ENCODE data around the gene MAP3K4.

MAP3K4 gene

DNA sequence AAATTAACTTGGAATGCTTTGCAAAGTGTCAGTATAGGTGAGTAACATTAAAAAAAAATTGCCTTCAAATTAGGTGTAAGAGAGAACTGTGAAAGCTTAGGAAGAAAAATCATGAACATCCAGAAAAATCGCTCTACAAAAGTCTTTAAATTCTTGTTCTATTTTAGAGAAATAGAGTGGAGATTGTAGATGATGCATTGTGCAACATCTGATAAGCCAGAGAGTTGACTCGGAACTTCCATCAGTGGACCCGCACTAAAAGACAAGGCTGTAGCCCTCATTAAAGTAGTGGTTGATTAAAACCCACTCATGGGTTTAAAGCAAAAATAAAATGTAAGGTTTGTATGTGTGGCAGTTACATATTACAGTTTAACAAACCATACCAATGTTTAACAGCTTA is 35.8 kb downstream of the MAP3K4 start:
- no peak overlapping the region for H3K4me3 ChIP-seq
- H3K27ac ChIP-seq: no peak overlapping the region

DNA sequence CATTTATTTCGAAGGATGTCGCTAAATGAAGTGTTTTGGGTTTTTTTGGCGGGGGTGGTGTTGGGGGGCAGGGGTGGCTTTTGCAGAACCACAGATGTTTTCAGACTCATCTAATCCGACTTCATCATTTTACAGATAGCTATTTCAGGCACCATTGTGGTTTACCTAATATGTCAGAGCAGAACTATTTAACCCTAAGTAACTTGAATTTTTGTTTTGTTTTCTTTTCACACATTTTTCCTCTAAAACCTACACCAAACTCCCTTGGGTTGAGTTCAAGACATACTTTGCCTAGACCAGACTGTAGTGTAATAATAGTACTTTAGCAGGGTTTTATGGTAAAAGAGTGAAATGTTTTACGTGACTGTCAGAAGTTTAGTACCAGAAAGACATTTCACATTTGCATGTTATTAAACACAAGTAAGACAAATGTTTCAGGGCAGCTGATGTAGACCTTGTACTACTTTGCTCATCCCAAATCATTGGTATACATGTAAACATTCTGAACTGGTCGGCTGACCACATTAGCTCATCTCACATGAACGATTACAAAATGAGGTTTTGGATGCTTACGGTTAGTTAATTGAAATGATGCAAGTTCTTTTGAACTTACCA is 37.7 kb downstream of the MAP3K4 start:
- H3K27ac ChIP-seq: peak overlapping the region in 4 of 21 experiments; percentile 24 to 58 (median 28)
- H3K4me3 ChIP-seq: no peak overlapping the region

DNA sequence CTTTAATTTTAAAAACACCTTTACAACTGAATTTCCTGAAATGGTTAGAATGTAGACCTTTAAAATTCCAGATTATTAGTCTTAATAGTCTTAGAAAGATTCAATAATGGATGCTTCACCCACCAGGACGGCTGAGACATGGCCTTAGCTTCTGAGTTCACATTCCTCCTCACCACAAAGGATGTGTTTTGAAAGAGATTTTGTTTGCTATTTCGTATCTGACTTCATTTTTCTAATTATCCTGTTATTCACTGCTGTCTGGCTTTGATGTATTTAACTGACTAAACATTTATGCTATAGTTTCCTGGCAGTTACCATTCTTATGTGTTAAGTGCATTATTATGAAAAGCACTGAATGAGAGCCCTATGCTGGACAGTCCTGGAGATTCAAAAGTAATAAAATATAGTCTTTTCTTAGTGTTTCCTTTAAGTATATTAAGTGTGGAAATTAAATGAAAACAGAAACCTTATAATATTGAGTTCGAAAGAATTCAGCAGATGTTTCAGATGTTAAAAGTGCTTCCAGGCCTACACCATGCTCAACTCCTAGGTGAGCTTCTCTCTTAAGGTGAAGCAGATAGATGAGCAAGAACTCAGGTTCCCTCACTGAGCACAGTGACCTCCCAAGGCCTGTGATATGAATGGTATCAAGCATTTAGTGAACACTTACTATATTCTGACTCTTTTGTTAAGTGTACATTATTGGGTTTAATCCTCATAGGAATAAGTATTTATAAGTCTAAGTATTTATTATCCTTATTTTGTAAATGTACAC is 40.3 kb downstream of the MAP3K4 start:
- Histone ChIP-seq H3K4me3 (no peak overlapping the region), H3K27ac (peak overlapping the region in 4 of 21 experiments; percentile 10 to 56 (median 38))

DNA sequence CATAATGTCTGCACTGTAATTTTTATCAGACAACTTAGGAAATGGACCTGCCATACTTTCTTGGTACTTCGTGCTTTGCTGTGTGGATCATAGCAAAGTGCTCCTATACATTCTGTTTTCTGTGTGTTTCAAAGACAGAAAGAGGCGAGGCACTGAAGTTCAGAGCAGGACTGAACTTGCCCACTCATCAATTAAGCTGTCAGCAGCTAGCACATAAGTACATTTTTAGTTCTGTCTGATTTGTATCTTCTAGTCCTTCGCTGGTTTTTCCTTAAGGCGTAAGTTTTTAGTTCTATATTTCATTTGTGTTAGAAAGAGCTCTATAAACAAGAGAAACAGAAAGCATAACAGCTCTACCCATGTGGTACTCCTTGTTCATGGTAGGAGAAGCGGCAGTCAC is 42.1 kb downstream of the MAP3K4 start:
- Histone ChIP-seq H3K27ac (peak overlapping the region in 3 of 21 experiments; percentile 6 to 29 (median 6)), H3K4me3 (no peak overlapping the region)

DNA sequence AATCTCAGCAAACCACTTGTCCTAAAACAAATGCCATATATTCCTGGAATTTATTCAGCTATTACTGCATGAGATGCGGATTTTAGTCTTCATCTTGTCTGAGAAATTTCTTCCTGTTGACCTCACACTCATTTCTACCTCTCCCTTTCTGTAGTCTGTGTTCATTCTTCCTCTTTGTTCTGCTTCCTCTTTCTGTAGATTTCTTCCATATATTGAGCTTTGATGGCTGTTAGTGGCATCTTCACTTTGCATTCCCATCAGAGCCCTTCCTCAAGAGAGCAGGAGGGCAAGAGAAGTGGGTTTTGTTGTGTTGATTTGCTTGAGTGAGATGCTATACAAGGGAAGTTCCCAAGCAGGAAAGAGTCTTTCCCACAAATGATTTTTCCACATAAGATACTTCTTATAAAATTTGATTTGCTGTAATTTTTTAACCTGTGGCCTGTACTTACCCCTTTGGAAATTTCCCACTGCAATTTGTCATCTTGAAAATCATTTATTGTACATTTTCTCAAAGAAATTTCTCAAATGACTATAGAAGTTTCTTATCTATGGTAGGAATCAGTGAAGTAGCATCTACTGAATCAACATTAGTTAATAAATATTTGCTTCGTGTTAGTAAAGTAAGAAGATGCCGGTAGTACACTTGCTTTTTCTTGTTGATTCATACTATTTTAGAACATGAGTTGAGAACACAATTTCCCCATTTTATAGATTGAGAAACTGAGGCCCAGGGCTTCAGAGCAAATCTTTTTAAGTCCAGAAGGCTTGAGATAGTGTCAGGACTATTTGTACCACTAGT is 43.8 kb downstream of the MAP3K4 start:
- Histone ChIP-seq H3K27ac (no peak overlapping the region), H3K4me3 (no peak overlapping the region)

DNA sequence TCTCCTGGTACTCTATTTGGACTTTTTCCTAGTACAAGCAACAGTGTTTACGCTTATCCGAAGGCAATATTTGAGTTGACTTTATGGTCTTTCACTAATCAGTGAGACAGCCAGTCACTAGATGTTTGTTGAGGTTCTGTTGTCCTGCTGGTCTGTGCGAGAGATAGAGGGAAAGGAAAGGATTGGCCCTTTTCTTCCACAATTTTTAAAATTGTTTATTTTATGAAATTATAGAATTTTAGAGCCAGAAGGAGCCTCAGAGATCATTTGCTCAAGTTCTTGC is 44.4 kb downstream of the MAP3K4 start:
- Histone ChIP-seq H3K4me3 (no peak overlapping the region), H3K27ac (no peak overlapping the region)

DNA sequence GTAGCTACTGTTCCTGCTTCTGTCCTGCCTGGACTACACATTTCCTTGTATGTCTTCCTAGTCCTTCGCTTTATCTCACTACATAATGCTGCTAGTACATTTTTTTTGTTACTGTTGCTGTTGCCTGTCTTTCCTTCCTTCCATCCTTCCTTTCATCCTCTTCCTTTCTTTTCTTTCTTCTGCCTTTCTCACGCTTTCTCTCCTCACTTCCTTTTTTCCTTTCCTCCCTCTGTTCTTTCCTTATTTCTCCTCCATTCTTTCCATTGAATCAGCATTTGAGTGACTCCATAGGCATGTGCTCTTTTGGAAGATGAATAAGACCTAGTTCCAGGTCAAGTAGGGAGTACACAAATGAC is 46.3 kb downstream of the MAP3K4 start:
- H3K27ac ChIP-seq: peak overlapping the region in 14 of 21 experiments; percentile 11 to 81 (median 54)
- H3K4me3 ChIP-seq: no peak overlapping the region

DNA sequence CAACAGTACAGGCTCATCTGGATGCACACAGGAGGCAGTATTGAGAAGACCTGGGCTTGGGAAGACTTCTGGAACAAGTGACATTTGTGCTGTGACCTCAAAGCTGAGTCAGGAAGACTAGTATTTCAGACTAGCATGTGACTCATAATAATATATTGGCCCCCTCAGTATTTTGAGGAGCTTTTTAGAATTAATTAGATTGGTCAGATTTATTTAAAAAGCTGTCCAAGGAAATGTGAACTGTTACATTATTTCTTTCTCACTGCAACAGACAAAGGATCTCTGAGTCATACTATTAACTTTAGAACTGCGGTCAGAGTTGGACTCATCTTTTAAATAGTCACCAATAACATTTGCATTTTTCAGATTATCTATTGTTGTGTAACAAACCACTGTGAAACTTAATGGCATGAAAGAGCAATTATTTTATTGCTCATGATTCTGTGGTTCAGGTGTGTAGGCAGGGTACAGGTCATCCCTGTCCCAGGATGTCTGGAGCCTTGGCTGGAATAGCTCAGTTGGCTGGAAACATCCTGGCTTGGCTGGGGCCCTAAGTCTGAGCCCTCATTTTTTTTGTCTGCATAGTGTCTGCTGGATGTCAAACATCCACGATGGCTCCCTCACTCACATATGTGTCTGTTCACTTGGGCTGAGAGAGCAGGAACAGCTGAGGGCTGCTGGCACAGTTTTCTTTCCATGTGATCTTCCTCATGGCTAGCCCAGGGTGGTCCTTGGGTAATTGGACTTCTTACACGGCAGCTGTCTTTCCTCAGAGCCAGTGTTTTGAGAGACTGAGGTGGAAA is 46.9 kb downstream of the MAP3K4 start:
- no peak overlapping the region for H3K4me3 ChIP-seq
- peak overlapping the region in 16 of 21 experiments; percentile 26 to 81 (median 60) for H3K27ac ChIP-seq

DNA sequence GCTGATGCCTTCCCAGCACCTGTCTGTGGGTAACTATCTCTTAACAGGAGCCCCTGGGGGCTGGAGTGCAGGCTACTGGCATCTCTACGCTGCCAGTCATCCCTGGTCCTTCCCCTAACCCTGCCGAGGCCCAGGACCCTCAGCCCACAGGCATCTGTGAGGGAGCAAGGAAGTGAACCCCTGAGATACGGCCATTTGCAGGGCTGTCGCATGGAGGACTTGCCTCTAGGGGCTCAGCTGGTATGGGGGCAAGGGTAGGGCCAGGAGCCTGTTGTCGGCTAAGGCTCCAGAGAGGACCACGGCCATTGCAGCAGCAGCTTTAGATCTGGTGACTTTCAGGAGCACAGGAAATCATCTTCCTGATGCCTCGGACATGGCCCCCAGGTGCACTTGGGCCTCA is 49.7 kb downstream of the MAP3K4 start:
- H3K4me3 ChIP-seq: no peak overlapping the region
- H3K27ac ChIP-seq: no peak overlapping the region

DNA sequence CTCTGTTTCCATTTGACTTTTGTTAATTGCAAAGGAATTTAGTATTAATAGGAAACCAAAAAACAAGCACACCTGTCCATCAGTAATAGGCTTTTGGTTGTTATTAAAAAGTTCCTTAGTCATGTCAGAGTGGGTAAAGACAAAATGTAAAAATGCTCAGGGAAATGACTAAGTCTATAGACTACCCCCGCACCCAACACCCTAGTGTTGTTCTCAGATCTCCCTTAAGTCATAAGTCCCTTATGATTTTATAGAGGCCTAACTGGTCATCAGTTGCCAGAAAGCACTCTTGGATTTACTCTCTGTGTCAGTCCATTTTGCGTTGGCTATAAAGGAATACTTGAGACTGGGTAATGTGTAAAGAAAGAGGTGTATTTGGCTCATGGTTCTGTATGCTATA is 52.8 kb downstream of the MAP3K4 start:
- H3K27ac ChIP-seq: no peak overlapping the region
- H3K4me3 ChIP-seq: no peak overlapping the region

DNA sequence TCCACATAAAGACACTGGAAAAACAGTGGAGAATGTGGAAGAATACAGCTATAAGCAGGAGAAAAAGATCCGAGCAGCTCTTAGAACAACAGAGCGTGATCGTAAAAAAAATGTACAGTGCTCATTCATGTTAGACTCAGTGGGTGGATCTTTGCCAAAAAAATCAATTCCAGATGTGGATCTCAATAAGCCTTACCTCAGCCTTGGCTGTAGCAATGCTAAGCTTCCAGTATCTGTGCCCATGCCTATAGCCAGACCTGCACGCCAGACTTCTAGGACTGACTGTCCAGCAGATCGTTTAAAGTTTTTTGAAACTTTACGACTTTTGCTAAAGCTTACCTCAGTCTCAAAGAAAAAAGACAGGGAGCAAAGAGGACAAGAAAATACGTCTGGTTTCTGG is 57.1 kb downstream of the MAP3K4 start:
- no peak overlapping the region for H3K27ac ChIP-seq

DNA sequence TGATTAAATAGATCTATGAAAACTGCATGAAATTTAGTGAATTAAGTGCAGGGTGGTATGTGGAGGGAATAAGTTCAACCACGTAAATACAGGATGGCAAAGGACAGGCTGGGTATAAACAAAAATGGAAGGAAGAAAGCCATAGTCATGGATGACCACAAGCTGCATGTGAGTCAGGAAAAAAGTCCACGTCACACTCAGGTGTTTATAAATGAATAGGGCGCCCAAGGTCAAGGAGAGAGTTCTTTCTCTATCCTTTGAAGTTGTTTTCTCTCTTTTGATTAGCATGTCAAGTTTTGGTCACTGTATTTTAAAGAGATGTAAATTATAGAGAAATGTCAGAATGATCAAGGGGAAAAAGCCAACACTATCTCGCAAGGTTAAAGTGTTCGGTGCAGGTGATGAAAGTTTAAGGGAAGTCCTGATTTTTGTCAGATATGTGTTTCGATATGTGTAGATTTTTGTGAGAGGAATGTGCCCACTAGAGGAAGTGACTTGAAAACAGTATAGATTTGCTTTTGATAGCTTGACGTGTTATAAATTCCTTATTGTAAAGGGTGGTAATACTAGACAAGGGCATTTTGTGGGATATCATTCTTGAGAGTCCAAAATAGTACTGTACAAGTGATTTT is 58.7 kb downstream of the MAP3K4 start:
- H3K4me3 ChIP-seq: no peak overlapping the region
- no peak overlapping the region for H3K27ac ChIP-seq

More for the DNA sequence above, 57.1 kb downstream of the MAP3K4 start:
- H3K4me3 ChIP-seq: no peak overlapping the region

DNA sequence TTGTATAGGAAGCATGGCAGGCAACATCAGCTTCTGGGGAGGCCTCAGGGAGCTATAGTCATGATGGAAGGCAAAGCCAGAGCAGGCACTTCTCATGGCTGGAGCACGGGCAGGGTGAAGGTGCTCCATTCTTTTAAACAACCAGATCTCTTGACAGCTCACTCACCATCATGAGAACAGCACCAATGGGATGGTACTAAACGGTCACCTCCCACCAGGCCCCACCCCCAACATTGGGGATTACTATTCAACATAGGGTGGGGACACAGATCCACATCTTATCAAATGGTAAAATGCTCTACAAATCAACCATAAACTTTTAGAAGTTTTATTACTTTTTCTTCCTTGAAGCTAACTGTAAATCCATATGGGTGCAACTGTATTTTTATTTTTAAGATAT is 61.5 kb downstream of the MAP3K4 start:
- no peak overlapping the region for H3K27ac ChIP-seq
- H3K4me3 ChIP-seq: no peak overlapping the region

DNA sequence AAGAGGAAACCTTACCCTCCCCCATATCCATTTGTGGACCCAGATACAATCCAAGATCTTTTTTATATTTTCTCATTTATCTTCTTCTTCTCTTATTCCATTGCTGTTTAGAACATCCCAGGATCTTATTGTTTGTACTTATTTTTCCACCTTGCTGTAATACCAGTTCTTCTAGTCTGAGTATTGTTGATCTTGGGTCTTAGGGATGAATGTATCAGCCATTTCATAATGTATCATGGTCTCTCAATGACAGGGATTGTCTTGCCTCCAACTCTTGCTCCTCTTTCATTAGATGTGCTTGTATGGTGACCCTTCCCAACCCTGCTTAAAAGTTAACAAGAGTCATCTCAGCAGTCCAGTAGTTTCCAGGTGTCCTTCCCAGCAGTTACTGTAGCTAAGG is 63.3 kb downstream of the MAP3K4 start:
- no peak overlapping the region for H3K27ac ChIP-seq
- H3K4me3 ChIP-seq: no peak overlapping the region

DNA sequence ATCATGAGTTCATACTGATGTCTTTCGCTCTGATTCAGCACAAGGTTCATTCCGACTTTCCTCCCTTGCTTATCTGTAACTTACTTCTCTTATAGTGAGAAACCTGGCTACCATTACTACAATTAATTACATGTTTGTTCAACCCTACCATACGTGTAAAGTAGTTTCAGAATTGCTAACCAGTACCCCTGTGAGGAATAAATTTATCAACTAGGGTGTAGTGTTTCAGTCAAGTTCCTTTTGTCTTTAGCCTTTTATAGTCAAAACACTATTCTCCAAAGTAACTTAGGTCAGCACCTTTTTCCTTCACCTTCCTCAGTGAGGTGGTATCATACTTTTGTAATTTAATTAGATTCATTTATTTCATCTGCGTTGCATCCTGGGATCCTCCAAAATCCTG is 64.9 kb downstream of the MAP3K4 start:
- Histone ChIP-seq H3K27ac (no peak overlapping the region), H3K4me3 (no peak overlapping the region)

DNA sequence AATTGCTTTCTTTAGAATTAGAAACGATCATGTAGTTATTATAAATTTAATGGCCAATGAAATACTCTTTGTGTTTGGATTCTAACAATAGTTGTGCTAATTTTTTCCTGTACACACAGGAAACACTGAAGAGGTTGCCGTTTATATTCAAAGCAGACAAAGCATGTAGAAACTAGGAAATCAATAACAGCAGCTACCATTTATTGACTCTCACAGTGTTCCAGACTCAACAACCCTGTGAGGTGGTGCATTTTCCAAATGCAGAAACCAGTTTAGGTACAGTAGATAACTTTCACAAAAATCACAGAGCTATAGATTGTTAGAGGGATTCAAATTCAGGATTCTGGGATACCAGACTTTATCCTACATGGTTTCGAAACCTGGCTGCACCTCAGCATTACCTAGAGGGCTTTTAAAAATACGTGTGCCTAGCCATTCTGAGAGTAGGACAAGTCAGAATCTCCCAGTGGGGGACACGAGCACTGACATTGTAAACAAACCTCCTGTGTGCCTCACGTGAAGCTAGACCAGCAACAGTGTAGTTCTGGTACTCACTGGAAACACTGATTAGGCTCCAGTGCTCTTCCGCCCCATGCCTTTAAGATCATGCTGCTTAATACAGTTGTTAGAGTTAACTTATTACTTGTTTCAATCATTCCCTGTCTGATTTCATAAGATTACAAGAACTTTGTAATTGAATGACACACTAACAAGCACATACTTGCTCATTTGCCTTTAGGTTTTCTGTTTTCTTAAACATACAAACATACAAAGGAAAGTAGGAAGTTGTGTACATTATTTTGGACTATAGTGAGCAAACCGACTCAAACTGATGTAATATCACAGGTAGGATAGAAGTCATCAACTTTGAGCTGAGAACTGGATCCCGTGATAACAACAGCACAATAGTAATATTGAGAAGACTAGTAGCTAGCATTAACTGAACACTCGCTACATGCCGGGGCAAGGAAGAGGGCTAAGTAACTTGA is 65.8 kb downstream of the MAP3K4 start:
- Histone ChIP-seq H3K4me3 (no peak overlapping the region), H3K27ac (peak overlapping the region in 3 of 21 experiments; percentile 4 to 36 (median 19))

DNA sequence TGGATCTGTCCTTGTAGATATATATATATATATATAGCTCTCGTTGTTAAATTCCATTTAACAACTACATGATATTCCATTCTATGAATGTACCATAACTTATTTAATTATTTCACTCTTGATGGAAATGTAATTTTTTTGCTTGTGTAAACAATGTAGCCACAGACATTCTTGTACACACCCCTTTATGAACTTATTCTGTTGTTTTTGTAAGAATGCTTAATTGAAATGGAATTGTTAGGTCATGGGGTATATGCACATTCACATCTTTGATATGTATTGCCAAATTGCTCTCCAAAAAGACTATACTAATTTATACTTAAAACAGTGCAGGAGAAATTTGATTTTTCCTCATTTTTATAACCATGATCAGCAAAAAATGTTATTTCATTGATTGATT is 67.2 kb downstream of the MAP3K4 start:
- H3K4me3 ChIP-seq: no peak overlapping the region
- H3K27ac ChIP-seq: no peak overlapping the region

DNA sequence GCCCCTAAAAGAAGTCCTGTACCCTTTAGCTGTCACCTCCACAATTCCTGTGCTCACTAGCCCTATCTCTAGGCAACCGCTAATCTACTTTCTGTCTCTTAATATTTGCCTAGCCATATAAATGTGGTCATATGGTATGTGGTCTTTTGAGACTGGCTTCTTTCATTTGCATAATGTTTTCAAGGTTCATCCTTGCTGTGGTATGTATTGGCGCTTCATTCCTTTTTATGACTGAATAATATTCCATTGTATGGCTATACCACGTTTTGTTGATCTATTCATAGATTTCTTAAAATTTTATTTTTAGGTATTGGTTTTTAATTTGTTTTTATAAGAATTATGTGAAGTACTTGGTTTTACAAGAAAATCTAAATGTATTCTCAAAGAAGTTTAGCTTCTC is 70.0 kb downstream of the MAP3K4 start:
- H3K4me3 ChIP-seq: no peak overlapping the region
- no peak overlapping the region for H3K27ac ChIP-seq

DNA sequence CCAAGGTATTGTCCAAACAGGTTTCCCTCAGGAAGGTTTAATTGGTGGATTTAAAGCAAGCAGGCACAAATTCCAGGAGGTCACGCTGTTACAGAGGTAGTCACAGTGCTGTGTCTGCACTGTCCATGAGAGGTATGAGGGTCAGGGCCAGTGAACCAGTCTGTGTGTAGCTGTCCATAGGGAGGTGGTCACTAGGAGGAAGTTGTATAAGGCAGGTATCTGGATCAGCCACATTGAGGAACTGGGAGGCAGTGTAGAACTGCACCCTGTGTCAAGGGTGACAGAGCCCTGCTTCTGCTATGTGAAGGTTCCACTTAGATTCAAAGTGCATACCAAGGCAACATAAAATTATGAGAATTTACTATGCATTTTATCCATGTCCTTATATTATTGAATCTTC is 73.3 kb downstream of the MAP3K4 start:
- no peak overlapping the region for H3K27ac ChIP-seq
- no peak overlapping the region for H3K4me3 ChIP-seq
